Cortex of kidney (tissue), 1 donor: ENCODE data around the gene SH3RF3.

ENCODE experiments used
- DNase-seq: peaks from one replicate; lab custom pipeline; 2025; lab: John Stamatoyannopoulos, UW

SH3RF3 gene

DNA sequence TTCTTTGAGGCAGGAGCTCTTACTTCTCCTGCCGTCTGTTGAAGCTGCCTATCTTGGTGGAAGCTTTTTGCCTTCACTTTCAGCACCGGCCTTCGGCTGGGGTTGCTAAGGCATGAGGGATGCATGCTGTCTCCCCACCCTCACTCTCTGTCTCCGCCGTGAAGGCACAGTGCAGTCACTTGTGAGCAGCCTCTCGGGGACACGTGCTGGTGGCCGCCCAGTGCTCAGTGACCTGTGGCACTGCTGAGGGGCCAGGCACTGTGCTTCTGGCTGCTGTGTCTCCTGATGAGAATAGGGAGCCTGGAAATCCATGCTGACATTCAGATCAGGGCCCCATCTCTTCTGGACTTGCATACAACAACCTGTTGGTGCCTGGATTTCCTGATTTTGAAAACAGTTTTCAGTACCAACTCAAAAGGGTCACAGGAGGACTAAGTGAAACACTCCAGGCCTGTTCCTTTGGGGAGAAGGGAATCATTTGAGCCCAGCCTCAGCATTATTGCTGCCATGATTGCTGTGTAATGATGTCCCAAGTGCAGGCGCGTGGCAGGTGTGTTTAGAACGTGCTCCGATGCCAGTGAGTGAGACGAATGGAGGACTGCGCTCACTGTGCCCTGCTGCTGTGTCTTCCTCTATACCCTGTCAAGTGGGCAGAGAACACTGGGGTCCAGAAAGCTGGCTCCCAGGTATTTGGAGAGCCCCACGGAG is 266.6 kb downstream of the SH3RF3 start:
- no peak for DNase-seq

DNA sequence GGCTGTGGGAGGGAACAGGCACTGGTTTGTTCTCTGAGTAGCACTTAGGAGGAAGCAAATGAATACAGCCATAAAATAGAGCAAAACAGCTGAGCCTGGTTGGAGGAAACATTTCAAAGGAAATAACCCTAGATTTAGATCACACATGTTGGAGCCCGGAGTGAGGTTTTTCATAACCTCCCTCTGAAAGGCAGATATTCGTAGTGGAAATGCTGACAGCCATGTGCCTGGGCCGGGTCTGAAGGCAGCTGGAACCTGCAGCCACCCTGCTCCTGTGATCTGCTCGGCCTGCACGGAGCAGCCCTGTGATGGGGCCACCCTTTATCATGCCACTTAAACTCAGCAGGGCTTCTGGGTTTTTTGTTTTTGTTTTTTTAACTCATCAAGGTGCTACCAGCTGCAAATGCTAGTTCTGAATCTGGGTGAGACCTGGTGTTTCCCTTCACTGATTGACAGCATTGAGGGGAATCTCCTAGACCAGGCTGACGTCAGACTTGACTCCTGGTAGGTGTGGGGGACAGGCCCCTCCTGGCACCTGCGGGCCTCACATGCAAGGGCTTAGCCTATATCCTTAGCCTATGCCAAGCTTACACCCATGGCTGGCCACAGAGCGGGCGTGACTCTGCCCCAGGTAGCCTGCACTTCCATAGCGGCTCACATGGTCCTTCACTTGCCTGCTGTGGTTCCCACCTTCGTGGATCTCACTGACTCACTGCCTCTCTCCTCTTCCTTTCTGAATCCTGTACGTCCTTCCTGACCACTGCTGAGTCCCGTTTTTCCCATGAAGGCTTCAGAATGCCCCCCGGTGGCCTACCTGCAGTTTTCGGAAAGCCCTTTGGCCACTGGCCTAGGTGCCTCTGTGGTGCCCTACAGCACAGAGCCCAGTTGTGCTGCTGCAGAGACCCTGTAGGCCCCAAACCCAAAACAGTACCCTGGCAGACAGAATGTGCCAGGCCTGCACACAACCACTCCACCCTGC is 267.5 kb downstream of the SH3RF3 start:
- no peak for DNase-seq

DNA sequence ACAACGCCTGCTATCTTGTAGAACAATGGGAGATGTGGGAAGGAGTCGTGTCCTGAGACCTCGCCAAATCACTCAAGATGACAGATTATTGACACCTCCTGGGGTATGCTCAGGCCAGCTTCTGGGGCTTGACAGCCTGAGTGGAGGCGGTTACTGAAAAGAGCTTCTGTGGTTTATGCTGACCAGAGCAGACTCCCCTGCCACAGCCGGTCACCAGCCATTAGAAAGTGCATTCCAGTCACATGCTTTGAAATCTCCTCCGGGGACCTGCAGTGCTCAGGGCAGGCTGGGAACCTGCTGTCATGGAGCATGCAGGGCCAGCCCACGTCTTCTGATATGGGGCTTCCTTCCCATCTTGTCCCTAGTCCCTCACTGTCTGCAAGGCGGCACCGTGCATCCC is 268.9 kb downstream of the SH3RF3 start:
- DNase-seq, result no peak

DNA sequence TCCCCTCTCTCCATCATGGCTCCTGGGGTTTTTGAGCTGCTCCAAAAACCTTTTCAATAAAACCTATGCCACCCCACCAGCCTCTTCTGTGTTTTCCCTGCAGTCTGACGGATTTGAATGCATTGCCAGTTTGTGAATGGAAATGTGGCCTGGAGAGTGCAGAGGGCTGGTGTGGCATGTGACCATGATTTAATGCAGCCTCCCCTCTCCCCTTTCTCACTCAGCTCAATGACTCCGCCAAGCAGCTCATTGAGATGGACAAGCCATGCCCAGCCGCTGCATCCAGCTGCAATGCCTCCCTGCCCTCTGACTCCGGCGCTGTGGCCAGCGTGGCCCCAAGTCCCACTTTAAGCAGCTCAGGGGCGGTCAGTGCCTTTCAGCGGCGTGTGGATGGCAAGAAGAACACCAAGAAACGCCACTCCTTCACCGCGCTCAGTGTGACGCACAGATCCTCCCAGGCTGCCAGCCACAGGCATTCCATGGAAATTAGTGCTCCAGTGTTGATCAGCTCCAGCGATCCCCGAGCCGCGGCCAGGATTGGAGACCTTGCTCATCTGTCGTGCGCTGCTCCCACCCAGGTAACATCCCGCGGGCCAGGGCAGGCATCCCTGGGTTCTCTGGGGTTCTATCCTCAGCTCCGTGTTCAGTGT is 269.5 kb downstream of the SH3RF3 start:
- DNase-seq, result no peak

DNA sequence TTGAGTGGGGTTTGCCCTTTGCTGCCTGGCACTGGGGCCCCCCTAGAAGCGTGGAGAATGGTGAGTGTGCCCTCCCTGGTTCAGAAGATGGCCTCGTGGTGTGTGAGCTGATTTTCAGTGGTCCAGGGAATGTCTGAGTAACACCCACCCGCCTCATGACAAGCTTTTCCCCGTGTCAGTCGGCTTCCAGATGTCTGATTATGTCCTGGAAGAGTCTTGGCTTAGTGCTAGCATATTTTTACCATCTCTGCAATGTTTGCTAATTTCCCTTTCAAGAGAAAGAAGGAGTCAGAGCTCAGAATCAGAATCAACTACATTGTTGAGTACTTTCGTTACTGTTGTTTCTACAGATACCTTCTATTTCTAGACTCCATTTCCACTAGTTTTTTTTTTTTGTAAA is 270.1 kb downstream of the SH3RF3 start:
- no peak for DNase-seq

DNA sequence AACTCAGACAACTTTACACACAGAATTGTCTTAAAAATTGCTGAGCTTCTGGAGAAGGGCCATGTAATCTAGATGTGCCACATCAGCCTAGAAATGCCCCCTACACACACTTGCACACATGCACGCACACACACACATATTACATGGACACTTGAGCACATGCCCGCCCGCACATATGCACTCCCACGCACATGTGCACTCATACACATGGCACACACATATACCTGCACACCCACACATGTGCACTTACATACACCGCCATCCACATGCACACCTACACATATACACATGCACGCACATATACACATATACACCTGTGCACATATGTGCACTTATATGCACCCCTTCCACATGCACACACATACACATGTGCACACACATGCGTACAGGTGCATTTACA is 271.1 kb downstream of the SH3RF3 start:
- DNase-seq, result no peak

DNA sequence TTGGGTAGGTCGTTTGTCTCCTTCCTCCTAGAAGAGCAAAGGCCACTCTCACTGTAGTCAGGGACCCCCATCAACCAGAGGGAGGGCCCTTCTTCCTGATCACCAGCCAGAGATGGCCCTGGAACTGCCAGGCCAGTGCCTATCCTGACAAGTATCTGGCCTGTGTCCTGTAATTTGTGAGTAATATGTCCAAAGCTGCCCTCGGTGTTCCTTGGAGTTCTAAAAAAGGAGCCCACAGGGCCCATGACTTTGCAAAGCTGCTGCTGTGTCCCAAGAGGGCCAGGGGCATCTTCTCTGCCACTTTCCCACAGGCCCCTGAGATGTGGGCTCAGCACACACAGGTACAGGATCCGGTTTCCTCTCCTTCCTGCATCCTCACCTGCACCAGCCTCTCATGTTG is 272.4 kb downstream of the SH3RF3 start:
- DNase-seq, result no peak

DNA sequence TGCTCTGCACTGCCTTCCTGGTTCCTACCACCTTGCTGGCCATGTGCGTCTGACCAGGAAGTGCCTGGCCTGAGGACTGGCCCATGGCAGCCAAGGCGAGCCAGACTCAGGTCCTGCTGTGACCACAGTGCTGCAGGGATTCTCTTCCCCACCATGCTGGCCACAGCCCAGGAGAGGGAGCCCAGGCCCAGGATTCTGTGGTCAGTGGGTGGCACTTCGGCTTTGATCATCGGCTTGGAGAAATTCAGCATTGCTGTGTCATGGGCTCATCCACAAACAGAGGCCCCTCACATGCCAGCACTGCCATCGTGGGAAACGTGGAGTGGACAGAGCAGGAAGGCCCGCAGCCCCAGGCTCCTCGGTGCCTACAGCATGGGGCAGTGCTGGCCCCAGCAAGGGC is 273.2 kb downstream of the SH3RF3 start:
- DNase-seq, result no peak

DNA sequence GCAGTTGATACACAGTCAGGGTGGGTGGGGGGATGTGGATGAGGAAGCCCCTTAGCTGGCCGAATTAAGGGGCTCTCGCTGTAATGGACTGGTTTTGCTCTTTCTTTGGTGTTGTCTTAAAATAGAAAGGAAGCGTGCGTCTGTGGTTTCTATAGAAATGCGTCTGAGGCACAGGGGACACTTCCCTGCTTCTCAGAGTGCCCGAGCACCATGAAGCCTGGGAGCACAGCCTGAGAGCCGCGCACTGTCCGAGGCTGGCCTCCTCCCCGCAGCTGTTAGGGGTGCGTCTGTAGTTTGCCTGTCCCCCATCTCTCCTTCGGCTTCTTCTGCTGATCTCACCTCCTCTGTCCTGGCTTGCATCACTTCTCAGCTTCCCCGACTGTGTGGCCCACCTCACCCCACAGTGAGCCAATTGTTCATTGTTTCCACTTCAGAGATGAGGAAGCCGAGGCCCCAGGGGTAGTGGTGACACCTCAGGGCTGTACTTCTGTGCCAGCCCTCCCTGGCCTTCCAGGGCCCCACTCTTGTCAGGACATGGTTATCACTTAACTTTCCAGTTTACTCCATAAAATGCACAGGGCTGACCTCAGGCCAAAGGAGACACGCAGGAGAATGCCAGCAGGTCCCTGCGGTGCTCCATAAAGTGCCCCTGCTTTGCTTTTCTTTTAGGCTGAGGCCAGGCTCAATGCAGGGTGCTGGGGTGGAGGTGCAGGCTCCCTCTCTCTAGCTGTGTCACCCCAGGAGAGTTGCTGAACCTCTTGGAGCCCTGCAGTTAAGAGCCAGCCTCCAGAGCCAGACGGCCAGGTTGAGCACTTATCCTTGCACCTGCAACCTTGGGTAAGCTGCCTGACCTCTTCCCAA is 274.2 kb downstream of the SH3RF3 start:
- DNase-seq, result no peak

DNA sequence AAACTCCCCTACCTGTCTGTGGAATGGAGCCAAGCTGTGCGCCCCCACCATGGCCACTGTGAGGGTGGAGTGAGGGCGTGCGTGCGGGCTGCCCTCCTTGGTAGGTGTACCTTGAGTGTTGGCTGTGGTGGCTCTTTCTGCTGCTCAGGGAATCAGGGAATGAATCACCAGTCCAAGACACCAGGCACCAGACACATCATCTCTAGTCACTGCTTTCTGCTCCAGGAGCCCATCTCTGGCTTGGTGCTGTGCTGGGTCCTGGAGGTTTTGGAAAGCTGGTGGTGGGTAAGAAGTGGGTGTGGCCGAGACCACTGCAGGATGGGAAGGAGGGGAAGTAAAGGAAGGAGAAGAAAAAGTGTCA is 274.8 kb downstream of the SH3RF3 start:
- DNase-seq, result no peak

DNA sequence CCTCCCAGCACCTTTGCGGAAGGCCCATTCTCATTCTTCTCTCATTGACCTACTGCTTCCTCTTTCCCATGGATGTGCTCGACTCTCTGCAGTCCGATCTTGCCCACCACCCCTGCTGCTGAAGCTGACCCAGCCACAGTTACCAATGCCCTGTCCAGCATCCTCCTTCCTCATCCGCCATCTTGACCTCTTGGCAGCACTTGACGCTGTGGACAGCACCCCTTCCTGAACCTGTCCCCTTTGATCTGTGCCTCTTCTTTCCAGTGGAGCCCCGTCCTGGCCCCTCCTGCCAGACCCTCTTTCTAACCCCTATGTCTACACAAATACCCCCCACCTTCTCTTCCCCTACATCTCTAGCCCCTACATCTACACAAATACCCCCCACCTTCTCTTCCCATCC is 275.7 kb downstream of the SH3RF3 start:
- no peak for DNase-seq

DNA sequence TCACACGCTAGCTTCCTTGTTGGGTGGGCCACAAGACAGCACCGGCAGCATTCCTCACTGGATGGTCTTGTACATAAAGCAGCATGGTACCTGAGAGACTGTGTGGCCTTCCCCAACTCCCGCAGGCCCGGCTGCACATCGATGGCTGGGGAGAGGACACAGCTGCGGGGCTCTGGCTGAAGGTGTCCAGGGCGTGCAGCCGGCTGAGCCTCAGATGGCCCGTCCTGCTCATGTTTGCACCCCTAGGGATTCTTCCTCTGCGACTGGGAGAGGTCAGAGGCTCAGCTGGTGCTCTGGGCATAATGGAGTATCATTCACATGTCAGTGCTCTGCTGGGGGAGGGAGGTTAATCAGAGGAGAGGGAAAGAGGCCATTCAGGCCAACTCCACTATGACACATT is 276.9 kb downstream of the SH3RF3 start:
- no peak for DNase-seq

DNA sequence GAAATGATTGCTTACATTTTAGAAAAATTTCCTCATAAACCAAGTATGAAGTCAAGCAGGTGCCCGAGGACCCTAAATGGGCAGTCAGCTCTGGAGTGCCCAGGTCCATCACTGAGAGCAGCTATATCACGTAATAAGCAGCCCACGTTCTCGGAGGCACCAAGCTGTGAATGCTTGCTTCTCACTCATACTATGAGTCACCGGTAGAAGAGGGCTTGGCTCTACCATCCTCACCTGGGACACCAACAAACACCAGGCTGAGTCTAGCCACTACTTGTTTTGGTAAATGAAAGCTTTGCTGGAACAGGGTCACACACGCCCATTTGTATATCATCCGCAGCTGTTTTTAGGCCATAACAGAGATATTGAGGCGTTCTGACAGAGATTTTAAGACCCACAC is 277.3 kb downstream of the SH3RF3 start:
- DNase-seq, result no peak

DNA sequence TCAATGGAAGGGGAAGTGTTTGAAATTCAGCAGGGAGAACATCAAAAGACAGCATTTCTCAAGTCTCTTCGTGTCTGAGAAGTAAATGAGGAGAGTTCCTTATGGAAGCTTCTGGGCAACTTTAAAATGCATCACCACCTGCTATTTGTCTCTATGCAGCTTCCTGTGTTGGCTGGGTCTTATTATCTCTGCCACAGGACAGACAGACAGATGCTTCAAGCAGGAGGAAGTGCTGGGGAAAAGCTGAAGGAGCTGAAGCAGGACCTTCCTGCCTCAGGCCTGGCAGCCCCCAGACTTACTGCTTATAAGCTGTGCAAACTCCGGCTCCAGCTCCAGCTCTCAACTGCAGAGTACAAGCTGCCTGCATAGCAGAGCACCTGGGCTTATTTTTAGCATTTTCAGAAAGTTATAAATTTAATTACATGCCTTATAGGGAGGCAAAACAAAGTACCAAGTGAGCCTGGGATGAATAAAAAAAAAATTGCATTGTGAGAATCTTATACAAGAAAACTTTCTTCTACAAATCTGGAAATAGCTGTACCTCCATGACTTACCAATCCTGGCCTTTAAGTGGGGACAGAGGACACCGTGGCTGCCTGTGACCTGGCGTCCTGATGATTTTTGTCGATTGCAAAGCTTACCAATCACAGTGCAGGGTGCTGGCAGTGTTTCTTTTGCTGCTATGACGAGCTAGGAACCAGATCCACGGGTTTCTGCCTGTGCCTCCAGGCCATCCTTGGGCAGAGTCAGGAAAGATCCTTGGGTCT is 278.5 kb downstream of the SH3RF3 start:
- DNase-seq, result no peak

DNA sequence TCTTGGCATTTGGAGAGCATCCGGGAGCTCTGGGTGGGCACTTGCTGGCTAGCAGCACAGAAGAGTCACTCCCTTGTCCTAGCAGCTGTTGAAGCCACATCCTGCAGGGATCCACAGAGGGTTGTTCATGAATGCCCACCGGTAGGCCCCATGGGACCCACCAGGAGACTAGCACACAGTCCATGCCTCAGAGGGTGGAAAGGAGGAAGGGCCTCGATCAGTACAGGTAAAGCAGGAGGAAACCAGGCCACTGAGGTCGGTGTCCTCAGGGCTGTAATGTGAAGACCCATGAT is 279.0 kb downstream of the SH3RF3 start:
- no peak for DNase-seq

DNA sequence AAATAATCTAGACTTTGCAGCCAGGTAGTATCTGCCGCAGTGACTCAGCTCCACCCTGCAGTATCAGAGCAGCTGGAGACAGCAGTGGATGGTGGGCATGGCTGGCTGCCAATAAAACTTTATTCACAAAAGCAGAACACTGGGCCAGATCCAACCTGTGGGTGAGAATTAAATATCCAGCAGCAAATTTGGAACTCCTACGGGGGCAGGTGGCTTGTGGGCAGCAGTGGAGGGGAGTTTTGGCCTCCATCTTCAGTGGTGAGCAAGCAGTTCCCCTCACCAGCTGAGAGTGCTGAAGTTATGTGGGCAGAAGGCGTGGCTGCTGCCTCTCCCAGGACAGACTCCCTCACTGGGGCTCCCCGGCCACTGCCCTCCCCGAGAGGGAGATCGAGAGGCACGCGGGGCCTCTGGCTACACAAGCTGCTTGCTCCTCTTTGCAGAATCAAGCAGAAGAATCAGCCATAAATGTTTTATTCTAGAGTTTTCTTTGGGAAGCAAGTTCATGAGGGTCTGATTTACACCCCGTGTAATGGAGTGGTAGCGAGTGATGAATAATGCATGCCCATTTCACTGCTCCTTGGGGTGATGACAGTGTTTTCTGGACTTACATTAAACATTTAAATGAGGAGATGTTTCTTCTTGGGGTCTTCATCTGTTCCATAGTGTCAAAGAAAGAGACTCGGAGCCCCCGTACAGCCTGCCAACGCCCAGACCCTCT is 280.5 kb downstream of the SH3RF3 start:
- no peak for DNase-seq

DNA sequence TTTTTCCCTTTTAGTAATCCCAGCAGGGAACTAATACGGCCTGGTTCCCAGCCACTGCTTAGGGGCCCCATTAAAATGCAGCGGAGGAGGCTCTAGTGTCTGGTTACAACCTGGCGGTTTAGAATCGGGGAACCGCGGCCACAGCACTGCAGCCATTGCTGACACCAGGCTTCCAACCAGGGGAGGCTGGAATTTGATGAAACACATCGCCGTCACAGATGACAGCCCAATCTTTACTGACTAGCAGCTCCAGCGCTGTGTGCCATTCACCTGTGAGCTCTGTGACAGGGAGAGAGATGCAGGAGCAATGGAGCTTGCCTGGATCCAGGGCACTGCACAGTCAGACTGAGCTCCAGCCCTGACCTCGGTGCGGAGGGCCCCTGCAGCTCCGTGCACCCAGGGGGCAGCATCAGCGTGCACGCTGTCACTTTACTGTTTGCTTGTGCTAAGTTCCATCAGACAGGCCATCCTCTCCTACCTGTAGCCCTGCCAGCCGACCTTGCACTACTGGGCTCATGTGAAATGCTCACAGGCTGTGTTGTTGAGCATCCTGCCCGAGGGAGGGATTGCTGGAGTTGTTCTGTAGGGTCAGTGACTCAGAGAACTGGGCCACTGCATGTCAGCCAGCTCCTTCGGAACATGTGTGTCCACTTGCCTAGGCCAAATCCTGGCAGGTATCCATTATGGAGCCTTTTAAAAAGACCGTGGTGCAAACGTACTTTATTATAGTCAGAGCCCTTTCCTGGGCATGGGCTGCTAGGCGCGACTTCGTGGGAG is 281.2 kb downstream of the SH3RF3 start:
- no peak for DNase-seq

DNA sequence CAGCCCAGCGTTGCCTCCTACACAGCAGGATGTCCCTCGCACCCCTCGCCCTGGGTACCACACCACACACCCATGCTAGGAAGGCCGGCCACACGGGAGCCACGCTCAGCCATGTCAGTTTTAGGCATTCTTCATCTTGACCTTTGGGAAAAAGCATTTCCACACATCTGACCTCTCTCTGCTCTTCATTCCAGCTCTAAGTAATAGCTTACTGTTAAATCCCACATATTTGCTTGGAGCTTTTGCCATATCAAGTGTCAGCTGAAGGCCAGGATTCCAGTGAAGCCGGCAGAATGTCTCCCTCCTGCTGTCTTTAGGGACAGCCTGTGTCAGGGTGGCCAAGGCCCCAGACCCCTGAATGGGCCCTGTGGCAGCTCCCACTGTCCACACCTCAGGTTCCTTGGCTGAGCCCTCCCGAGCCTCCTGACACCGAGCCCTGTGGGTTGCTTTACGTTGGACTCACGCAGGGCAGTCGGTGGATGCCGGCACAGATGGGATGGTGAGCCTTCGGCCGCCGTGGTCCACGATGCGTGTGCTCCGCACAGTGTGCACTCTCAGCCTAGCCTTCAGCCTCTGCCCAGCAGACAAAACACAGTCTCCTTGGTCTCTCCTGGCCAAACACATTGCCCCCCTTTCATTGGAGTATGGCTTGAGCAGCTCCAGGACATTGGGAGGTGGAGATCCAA is 282.8 kb downstream of the SH3RF3 start:
- DNase-seq, result no peak

DNA sequence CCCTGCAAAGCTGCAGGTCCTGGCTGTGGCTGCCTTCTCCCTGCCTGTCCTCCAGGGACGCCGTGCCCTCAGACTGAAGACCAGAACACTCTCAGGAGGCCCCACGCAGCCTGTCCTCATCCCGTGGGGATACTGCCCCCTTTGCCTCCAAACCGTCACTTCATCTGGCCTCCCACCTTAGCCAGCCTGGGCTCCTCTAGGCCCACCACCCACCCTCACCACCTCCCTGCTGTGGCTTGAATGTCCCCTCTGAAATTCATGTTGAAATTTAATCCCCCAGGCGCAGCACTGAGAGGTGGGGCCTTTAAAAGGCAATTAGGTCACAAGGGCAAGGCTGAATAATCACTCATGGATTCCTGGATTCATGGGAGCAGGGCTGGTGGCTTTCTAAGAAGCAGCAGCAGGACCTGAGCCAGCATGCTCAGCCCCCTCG is 286.6 kb downstream of the SH3RF3 start:
- DNase-seq, result no peak
